K562 (cell line): ENCODE data around the gene KCNK6. TPM values are rescaled to one million over a fixed set of nuclear protein-coding genes. Genes with fewer than 3 reads are reported as not detected.

Source experiments
- ATAC-seq: fragments of 200-7000 bp; cut with Tn5 transposase; 3 replicates; pipeline ENCODE4 v1.9.1; 2020; ENCODE audit warnings: moderate library complexity
- BruUV-seq: library from RNA; stranded (reverse); fragments of 400-500 nt; replicated peaks from 2 replicates; lab custom pipeline; 2021; lab: Mats Ljungman, UMichigan
- CTCF ChIA-PET: fragments of 300-600 bp; formaldehyde crosslinking; extraction: SDS; loops from one replicate; lab custom pipeline; 2021; ENCODE audit warnings: low intra/inter-chr PET ratio; lab: Yijun Ruan, JAX
- POLR2A ChIA-PET: fragments of 300-600, 350-650 bp; sonication (Branson Sonifier 250); formaldehyde crosslinking; extraction: SDS; loops from one replicate; lab custom pipeline; 2021; ENCODE audit warnings: antibody characterized with exemption, inconsistent platforms; lab: Yijun Ruan, JAX
- DNase-seq, 4 experiments: peaks; one replicate each; pipeline versions ENCODE4 v3.0.0 to v3.0.0-alpha.2; 2011 to 2018; ENCODE audit warnings: low spot score in 3 of 4, mixed read lengths in 3 of 4; ENCODE audit errors: extremely low read depth in 1 of 4
- FAIRE-seq: peaks from 2 replicates; lab custom pipeline; 2011; peaks lifted over from hg19 to GRCh38; lab: Jason Lieb, UNC
- H2AFZ ChIP-seq: 2 replicates; pipeline ENCODE4 v1.6.0; 2011; ENCODE audit warnings: low read depth, low read length, control low read depth, inconsistent platforms
- H3K27ac ChIP-seq: fragments of 200-600 bp; 3 replicates; pipeline ENCODE4 v1.8.0; 2011; ENCODE audit warnings: low read depth, mild to moderate bottlenecking, control low read depth, inconsistent platforms, low read length, moderate library complexity, mixed read lengths; ENCODE audit errors: extremely low read depth
- H3K27me3 ChIP-seq, 2 experiments: fragments of 300-600 bp in 1 of 2; 2 replicates in 1 of 2; 3 replicates in 1 of 2; pipeline versions ENCODE4 v1.6.0 to v1.8.0; 2011; ENCODE audit warnings: inconsistent platforms in 2 of 2, low read length in 2 of 2, mild to moderate bottlenecking in 1 of 2, mixed read lengths in 1 of 2, moderate library complexity in 1 of 2; ENCODE audit not compliant: control insufficient read depth in 2 of 2, insufficient read depth in 2 of 2
- H3K36me3 ChIP-seq: fragments of 300-600 bp; 3 replicates; pipeline ENCODE4 v1.8.0; 2011; ENCODE audit warnings: mild to moderate bottlenecking, low read length, inconsistent platforms; ENCODE audit not compliant: control insufficient read depth, insufficient read depth
- H3K4me1 ChIP-seq, 2 experiments: fragments of 200-600 bp in 1 of 2; replicated peaks in 1 of 2; 2 replicates in 1 of 2; 3 replicates in 1 of 2; pipeline versions ENCODE4 v1.5.1 to v1.8.0; 2011; ENCODE audit warnings: inconsistent platforms in 2 of 2, low read length in 2 of 2, mild to moderate bottlenecking in 1 of 2, mixed read lengths in 1 of 2, moderate library complexity in 1 of 2; ENCODE audit not compliant: control insufficient read depth in 2 of 2, insufficient read depth in 2 of 2
- H3K4me2 ChIP-seq: 2 replicates; pipeline ENCODE4 v1.6.1; 2011; ENCODE audit warnings: low read length, control low read depth, inconsistent platforms, mixed read lengths; ENCODE audit not compliant: insufficient read depth
- H3K4me3 ChIP-seq: fragments of 200-600 bp; sonication (generic), shearing (Covaris generic); 2 replicates; pipeline ENCODE4 v1.5.1; 2016; ENCODE audit warnings: control low read depth, inconsistent platforms
- H3K79me2 ChIP-seq: fragments of 200-600 bp; 3 replicates; pipeline ENCODE4 v1.8.0; 2011; ENCODE audit warnings: low read length, inconsistent platforms; ENCODE audit not compliant: control insufficient read depth, insufficient read depth
- H3K9ac ChIP-seq, 2 experiments: 2 replicates each; pipeline versions ENCODE4 v1.6.0 to v1.6.1; 2011; ENCODE audit warnings: low read depth in 2 of 2, low read length in 2 of 2, control low read depth in 1 of 2, inconsistent platforms in 1 of 2, mild to moderate bottlenecking in 1 of 2, mixed read lengths in 1 of 2; ENCODE audit not compliant: insufficient read depth in 1 of 2
- H3K9me1 ChIP-seq: one replicate; pipeline ENCODE4 v1.6.0; 2011; ENCODE audit warnings: inconsistent platforms, mild to moderate bottlenecking, low read length, moderate library complexity; ENCODE audit not compliant: control insufficient read depth, insufficient read depth
- H3K9me3 ChIP-seq: replicated peaks from 2 replicates; pipeline ENCODE4 v1.5.1; 2011; ENCODE audit warnings: low read depth, low read length, inconsistent platforms; ENCODE audit not compliant: control insufficient read depth, insufficient read depth
- H4K20me1 ChIP-seq: replicated peaks from 2 replicates; pipeline ENCODE4 v1.6.1; 2011; ENCODE audit warnings: low read length, inconsistent platforms, mixed read lengths; ENCODE audit not compliant: control insufficient read depth, insufficient read depth
- ARID1B ChIP-seq: fragments of 450-650 bp; IDR thresholded peaks from 2 replicates; pipeline ENCODE4 v1.6.1; 2016; ENCODE audit warnings: antibody characterized with exemption, mild to moderate bottlenecking, inconsistent platforms
- ATF3 ChIP-seq, 2 experiments: fragments of 450-650 bp in 1 of 2; sonication (generic) in 1 of 2; formaldehyde crosslinking in 1 of 2; IDR thresholded peaks in 1 of 2; conservative IDR thresholded peaks in 1 of 2; 2 replicates each; pipeline versions ENCODE4 v1.6.1 to v1.8.1; 2016 to 2023; ENCODE audit warnings: mild to moderate bottlenecking in 2 of 2, moderate library complexity in 2 of 2, inconsistent platforms in 1 of 2, missing genetic modification reagents in 1 of 2
- HCFC1 ChIP-seq: IDR thresholded peaks from 2 replicates; pipeline ENCODE4 v1.6.1; 2012; ENCODE audit warnings: low read depth, low read length, improper control_type of control experiment
- JUND ChIP-seq, 2 experiments: IDR thresholded peaks; 2 replicates in 1 of 2; 3 replicates in 1 of 2; pipeline ENCODE4 v1.6.1; 2011; ENCODE audit warnings: borderline replicate concordance in 2 of 2, low read depth in 2 of 2, low read length in 2 of 2, improper control_type of control experiment in 1 of 2, missing biosample characterization in 1 of 2, missing genetic modification characterization in 1 of 2, missing genetic modification reagents in 1 of 2
- NR3C1 ChIP-seq: sonication (generic); formaldehyde crosslinking; IDR thresholded peaks from 2 replicates; pipeline ENCODE4 v1.8.1; 2022; ENCODE audit warnings: missing genetic modification reagents
- PRMT5 ChIP-seq: sonication (generic); formaldehyde crosslinking; IDR thresholded peaks from 2 replicates; pipeline ENCODE4 v1.5.0; 2020; ENCODE audit warnings: missing genetic modification reagents
- RBM22 ChIP-seq: fragments of 200-400 bp; formaldehyde crosslinking; IDR thresholded peaks from 2 replicates; pipeline ENCODE4 v1.6.1; 2018; ENCODE audit warnings: low read length, low read depth; ENCODE audit not compliant: poor library complexity, severe bottlenecking
- TSC22D4 ChIP-seq: fragments of 450-650 bp; IDR thresholded peaks from 2 replicates; pipeline ENCODE4 v1.6.1; 2016; ENCODE audit warnings: missing genetic modification characterization, missing biosample characterization, control low read depth
- ZNF140 ChIP-seq: fragments of 250-450 bp; sonication (Bioruptor Pico); IDR thresholded peaks from 2 replicates; pipeline ENCODE4 v1.8.0; 2021; ENCODE audit warnings: moderate library complexity, mild to moderate bottlenecking, inconsistent platforms
- ZNF408 ChIP-seq: fragments of 250-450 bp; sonication (Bioruptor Pico); IDR thresholded peaks from 2 replicates; pipeline ENCODE4 v1.4.0; 2020; ENCODE audit warnings: low read depth, mild to moderate bottlenecking, moderate library complexity
- WGBS: fragments of 100-300 bp; shearing (Covaris generic); methylation state at CpG from one replicate; pipeline ENCODE4 v1.1.6; 2016; ENCODE audit warnings: low coverage, mixed read lengths; ENCODE audit not compliant: insufficient coverage; ENCODE audit errors: missing lambda C conversion rate; 5-methylcytosine and 5-hydroxymethylcytosine counted together
- in situ Hi-C: fragments of 300-500 bp; cut with MboI; formaldehyde crosslinking; loops from 4 replicates; pipeline ENCODE4 v1.15.0; 2018; ENCODE audit warnings: inconsistent platforms, mixed read lengths
- intact Hi-C: fragments of 100-400 bp; cut with micrococcal nuclease; formaldehyde crosslinking; loops from 2 replicates; pipeline ENCODE4 v1.14.2; 2022
- polyA plus RNA-seq, 8 experiments: library from polyadenylated mRNA; depleted of rRNA in 4 of 8; stranded (reverse) in 5 of 8; unstranded in 3 of 8; fragments of >200 nt; fragmentation: Nextera tagmentation in 2 of 8; fragmentation: Illumina TruSeq in 1 of 8; extraction: Ambion mirVana in 2 of 8; extraction: Trizol in 1 of 8; gene quantifications; 2 replicates each; pipeline versions ENCODE4 v1.2.1 to v1.2.3, GENCODE V29; 2011 to 2014; ENCODE audit warnings: inconsistent platforms in 1 of 8, missing spikeins in 1 of 8
- total RNA-seq, 7 experiments: library from RNA; depleted of rRNA in 6 of 7; stranded (reverse); fragments of >200 nt in 6 of 7; fragmentation: Illumina TruSeq in 2 of 7; extraction: Trizol in 2 of 7; gene quantifications; 2 replicates each; pipeline versions ENCODE4 v1.2.1 to v1.2.3, GENCODE V29; 2011 to 2021; ENCODE audit warnings: low replicate concordance in 1 of 7

Gene KCNK6
- total and polyA plus RNA-seq, 9 of the 15 experiments (the other 6 are each of a cell fraction or from before 2014, with no cell fraction given) = 0.05 to 0.42 (median 0.15) TPM

GRCh38 chr19:38333245-38333644 is 13.6 kb downstream of the KCNK6 start:
- ATAC-seq (no peak), DNase-seq (no peak), FAIRE-seq (no peak)
- Histone ChIP-seq H3K79me2 (peaks cover 2% of the 10 kb centered on the region; the same call in 1 of the 3 replicates), H3K36me3 (no peaks in the 10 kb centered on the region), H3K4me2 (no peak overlapping the region), H4K20me1 (no peaks in the 10 kb centered on the region), H2AFZ (no peak overlapping the region), H3K4me3 (no peak overlapping the region), H3K27ac (no peak overlapping the region), H3K9me1 (no peaks in the 10 kb centered on the region), H3K27me3 (no peaks in the 10 kb centered on the region), H3K9ac (no peak overlapping the region), H3K9me3 (no peaks in the 10 kb centered on the region), H3K4me1 (peaks cover 10 to 39% of the 10 kb centered on the region in 2 experiments; a peak in 4 of 5 replicates)
- ChIA-PET CTCF (interaction anchor here (1.5 to 3.6 kb wide), 2 partner anchors 89 to 434 kb away, joined by 3 to 41 read pairs; no protein-coding TSS in a partner anchor), POLR2A (interaction anchor here (0.5 to 0.6 kb wide), 2 partner anchors 38 to 426 kb away, joined by 3 to 4 read pairs; partner anchors contain the start of gene SIPA1L3)
- BruUV-seq = no TSS peak
- TF ChIP-seq ZNF140 (CRISPR knock-in tag) = no peak
- intact Hi-C loops (loop anchor here (2.0 kb wide), 1 partner anchor 34 kb away; no protein-coding TSS in a partner anchor), in situ Hi-C loops (loop anchor here (5.0 to 25.0 kb wide), 3 partner anchors 91 to 421 kb away; partner anchors contain the start of genes SIPA1L3 and WDR87)
- WGBS = 81% methylated on average over 8 of the region's 9 CpGs

GRCh38 chr19:38335949-38336637 is 16.4 kb downstream of the KCNK6 start:
- Histone ChIP-seq H3K9me3 (no peaks in the 10 kb centered on the region), H3K9ac (peak overlapping the region; percentile 71 to 86), H3K4me2 (peak overlapping the region; percentile 95), H3K4me3 (peak overlapping the region; percentile 85), H3K79me2 (peaks cover 2% of the 10 kb centered on the region; the same call in 1 of the 3 replicates), H3K27ac (peak overlapping the region; percentile 88), H2AFZ (peak overlapping the region; percentile 90), H4K20me1 (no peaks in the 10 kb centered on the region), H3K4me1 (peaks cover 13 to 34% of the 10 kb centered on the region in 2 experiments; a peak in 4 of 5 replicates), H3K36me3 (no peaks in the 10 kb centered on the region), H3K27me3 (no peaks in the 10 kb centered on the region), H3K9me1 (no peaks in the 10 kb centered on the region)
- ATAC-seq (peak; percentile 92), DNase-seq (peak; percentile 92 to 98 (median 94)), FAIRE-seq (peak; percentile 88)
- intact Hi-C loops = loop anchor here (1.0 to 5.0 kb wide), 7 partner anchors 20 to 433 kb away; partner anchors contain the start of genes GGN, PSMD8 and SPRED3
- no TSS peak for BruUV-seq
- ChIA-PET POLR2A (interaction anchor here (0.5 to 2.6 kb wide), 4 partner anchors 15 to 341 kb away, joined by 3 to 8 read pairs (median 4); no protein-coding TSS in a partner anchor), CTCF (interaction anchor here (0.6 to 3.6 kb wide), 6 partner anchors 92 to 434 kb away, joined by 3 to 41 read pairs (median 12); no protein-coding TSS in a partner anchor)
- WGBS = 0% methylated on average over 27 of the region's 52 CpGs
- in situ Hi-C loops = loop anchor here (25.0 kb wide), 1 partner anchor 424 kb away; the partner anchor contains the start of genes SIPA1L3 and WDR87
- TF ChIP-seq ZNF408 = no peak
- no peak for TF ChIP-seq RBM22
- peak; percentile 9; the same call in 1 of the 2 replicates for TF ChIP-seq JUND (IDR thresholded peaks at IDR 0.05; ENCODE audit: borderline replicate concordance, low read depth, low read length)
- no peak for TF ChIP-seq JUND (tag; IDR thresholded peaks at IDR 0.05; ENCODE audit: borderline replicate concordance, low read depth, low read length)
- no peak for TF ChIP-seq TSC22D4 (tag)
- TF ChIP-seq PRMT5 (CRISPR knock-in tag) = no peak
- TF ChIP-seq ARID1B = peak; percentile 27
- TF ChIP-seq NR3C1 (CRISPR knock-in tag) = no peak
- no peak for TF ChIP-seq HCFC1
- no peak for TF ChIP-seq ATF3 (IDR thresholded peaks at IDR 0.05)
- no peak for TF ChIP-seq ATF3 (CRISPR knock-in tag; conservative IDR thresholded peaks at IDR 0.05)
